IPS-18c (cell line): ENCODE results near the gene NNAT.

Experiments used
- H3K4me3 ChIP-seq: 2 replicates; pipeline ENCODE4 v1.7.0; 2013; ENCODE audit warnings: low read depth, mild to moderate bottlenecking, low read length, moderate library complexity; ENCODE audit not compliant: insufficient read depth
- H3K9me3 ChIP-seq: one replicate; pipeline ENCODE4 v1.6.1; 2013; ENCODE audit warnings: mild to moderate bottlenecking, low read length, moderate library complexity; ENCODE audit not compliant: control insufficient read depth, insufficient read depth

NNAT gene

DNA sequence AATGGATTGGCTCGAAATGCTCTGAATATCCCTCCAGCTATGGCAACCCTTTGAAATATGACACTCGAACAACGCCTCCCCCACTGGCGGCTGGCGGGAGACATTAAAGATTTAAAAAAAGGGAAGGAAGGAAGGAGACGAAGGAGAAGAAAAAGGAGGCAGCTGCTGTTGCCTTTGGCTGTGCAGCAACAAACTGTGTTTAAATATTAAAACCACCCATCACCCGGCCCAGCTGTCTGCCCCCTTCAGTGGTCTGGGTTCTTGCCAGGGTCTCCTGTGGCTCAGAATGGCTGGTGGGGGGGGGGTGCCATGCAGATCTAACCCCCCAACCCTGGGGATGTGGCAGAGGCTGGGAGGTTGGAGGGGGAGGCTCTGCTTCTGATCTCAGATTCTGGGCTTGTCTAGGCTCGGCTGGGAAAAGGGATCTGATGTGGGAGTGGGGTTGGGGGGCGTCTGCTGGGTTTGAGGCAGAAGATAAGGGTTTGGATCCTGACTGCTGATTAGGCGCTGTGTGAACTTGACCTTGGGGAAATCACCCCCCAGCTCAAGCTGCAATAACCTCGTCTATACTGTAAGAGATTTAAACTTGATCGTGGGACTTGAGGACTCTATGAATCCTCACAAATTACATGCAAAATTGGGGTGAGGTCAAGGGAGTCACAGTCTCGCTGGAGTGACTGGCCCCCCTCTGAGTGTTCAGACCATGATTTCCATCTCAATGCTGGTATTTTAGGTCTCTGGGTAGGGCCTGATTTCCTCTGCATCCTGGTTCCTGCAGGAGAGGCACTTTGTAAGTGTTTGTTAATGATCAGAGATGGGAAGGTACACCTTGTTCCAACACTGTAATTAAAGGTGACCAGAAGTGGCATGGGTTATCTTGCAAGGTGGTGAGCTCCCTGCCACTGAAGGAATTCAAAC lies 46.9 kb downstream of the NNAT start:
- no peaks in the 10 kb centered on the region for H3K9me3 ChIP-seq
- H3K4me3 ChIP-seq = peak overlapping the region; percentile 43

DNA sequence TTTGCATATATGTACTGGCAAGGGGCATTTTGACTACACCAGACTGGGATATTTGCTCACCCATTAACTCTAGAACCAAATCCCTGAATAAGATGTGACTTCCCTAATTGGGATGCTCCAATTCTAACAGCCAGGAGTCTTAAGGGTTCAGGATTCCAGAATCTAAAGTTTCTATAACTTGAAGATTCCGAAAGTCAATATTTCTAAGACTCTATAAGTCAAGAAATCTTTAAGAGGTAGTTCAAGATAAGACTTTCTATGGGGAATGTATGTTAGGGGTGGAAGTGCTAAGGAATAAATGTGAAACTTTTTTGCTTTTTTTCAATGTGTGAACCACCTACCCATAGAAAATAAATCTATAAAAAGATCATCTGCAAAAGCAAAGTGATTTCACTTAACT lies 49.4 kb downstream of the NNAT start:
- Histone ChIP-seq H3K4me3 (no peak overlapping the region), H3K9me3 (no peaks in the 10 kb centered on the region)

DNA sequence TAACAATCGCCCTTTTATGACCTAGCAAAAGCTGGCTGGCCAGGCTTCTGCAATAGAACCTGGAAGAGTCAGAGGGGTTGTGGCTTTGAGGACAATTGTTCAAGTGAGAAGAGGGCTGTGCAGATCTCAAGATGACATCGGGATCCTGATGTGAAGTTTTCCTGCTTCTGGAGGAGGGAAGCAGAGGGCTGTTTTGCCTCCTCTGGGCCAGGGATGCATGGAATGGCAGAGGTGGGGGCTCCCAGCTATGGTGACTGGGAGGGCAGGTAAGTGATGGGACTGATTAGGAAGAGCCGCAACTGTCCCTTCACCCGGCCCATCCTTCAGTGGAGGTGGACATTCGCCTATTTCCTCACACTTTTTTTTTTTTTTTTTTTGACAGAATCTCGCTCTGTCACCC lies 50.0 kb downstream of the NNAT start:
- no peaks in the 10 kb centered on the region for H3K9me3 ChIP-seq

More for the DNA sequence above, 50.0 kb downstream of the NNAT start:
- H3K4me3 ChIP-seq = no peak overlapping the region
